Esophagus squamous epithelium (tissue), 5 donors: ENCODE data around the gene SLC25A51. TPM values are rescaled to one million over a fixed set of nuclear protein-coding genes. Genes with fewer than 3 reads are reported as not detected.

Source experiments
- DNase-seq: peaks from one replicate; lab custom pipeline; 2025; lab: John Stamatoyannopoulos, UW
- H3K27ac ChIP-seq, 4 donors: fragments of 200-600 bp; sonication (generic); one replicate each; pipeline ENCODE4 v1.5.1; 2016 to 2019; ENCODE audit warnings: mild to moderate bottlenecking in 1 of 4
- H3K27me3 ChIP-seq, 4 donors: fragments of 200-600 bp; sonication (generic); 1 replicate in 3 of 4; 2 replicates in 1 of 4; pipeline versions ENCODE4 v1.5.1 to v1.6.0; 2017 to 2021; ENCODE audit warnings: antibody characterized with exemption in 1 of 4
- H3K36me3 ChIP-seq, 3 donors: fragments of 200-600 bp; sonication (generic); one replicate each; pipeline ENCODE4 v1.5.1; 2016 to 2019
- H3K4me1 ChIP-seq, 3 donors: fragments of 200-600 bp; sonication (generic); one replicate each; pipeline ENCODE4 v1.5.1; 2017 to 2019
- H3K4me3 ChIP-seq, 4 donors: fragments of 200-600 bp; sonication (generic); 1 replicate in 3 of 4; 2 replicates in 1 of 4; pipeline ENCODE4 v1.5.1; 2016 to 2019; ENCODE audit warnings: mild to moderate bottlenecking in 2 of 4, moderate library complexity in 1 of 4
- H3K9me3 ChIP-seq, 3 donors: fragments of 200-600 bp; sonication (generic); one replicate each; pipeline ENCODE4 v1.5.1; 2016 to 2019
- CTCF ChIP-seq, 6 experiments: fragments of 450-650 bp in 4 of 6; fragments of 200-600 bp in 2 of 6; sonication (generic) in 2 of 6; IDR thresholded peaks; one replicate each; pipeline ENCODE4 v1.5.1; 2016 to 2019; ENCODE audit warnings: antibody characterized with exemption in 6 of 6, mild to moderate bottlenecking in 4 of 6, moderate library complexity in 4 of 6
- POLR2A ChIP-seq, 4 donors: fragments of 450-650 bp; IDR thresholded peaks; one replicate each; pipeline ENCODE4 v1.6.1; 2017; ENCODE audit warnings: antibody characterized with exemption in 4 of 4, mild to moderate bottlenecking in 4 of 4, moderate library complexity in 3 of 4
- WGBS, 2 donors: methylation state at CpG; one replicate each; pipeline ENCODE4 v1.1.5; 2018; 5-methylcytosine and 5-hydroxymethylcytosine counted together
- intact Hi-C: fragments of 100-400 bp; cut with DNase I; formaldehyde crosslinking; loops from one replicate; pipeline ENCODE4 v1.15.0; 2022
- total RNA-seq, 4 donors: library from RNA; depleted of rRNA; stranded (reverse); fragments of >200 nt; gene quantifications; one replicate each; pipeline ENCODE4 v1.1.0, GENCODE V29; 2016
- donor health status: DM: yes; HTN: yes; CAD: no.

SLC25A51 gene
- total RNA-seq, 4 donors from 2014 or later = 18.2 to 30.3 (median 20.3) TPM

GRCh38 chr9:37917801-37918664 is 14.1 kb upstream of the SLC25A51 start:
- H3K36me3 ChIP-seq = peaks cover 0 to 47% (median 0%) of the 10 kb centered on the region in 3 donors
- no peak for DNase-seq
- H3K27ac ChIP-seq = peak overlapping the region; percentile 24 to 80 (median 56)
- H3K4me3 ChIP-seq = no peak overlapping the region
- no peaks in the 10 kb centered on the region for H3K27me3 ChIP-seq
- no peaks in the 10 kb centered on the region for H3K9me3 ChIP-seq
- peaks cover 14 to 87% (median 24%) of the 10 kb centered on the region in 3 donors for H3K4me1 ChIP-seq
- intact Hi-C loops = loop anchor here (5.0 kb wide), 2 partner anchors 159 to 444 kb away; no protein-coding TSS in a partner anchor
- 67 to 81% methylated on average over 6 to 13 of the region's 21 CpGs for WGBS, 2 donors
- TF ChIP-seq POLR2A (IDR thresholded peaks at IDR 0.05) (no peak), CTCF (IDR thresholded peaks at IDR 0.05) (no peak)

GRCh38 chr9:37917313-37917731 is 13.4 kb upstream of the SLC25A51 start:
- Histone ChIP-seq H3K27ac (peak overlapping the region; percentile 24 to 80 (median 56)), H3K4me3 (no peak overlapping the region), H3K9me3 (no peaks in the 10 kb centered on the region), H3K4me1 (peaks cover 7 to 79% (median 17%) of the 10 kb centered on the region in 3 donors), H3K36me3 (peaks cover 0 to 47% (median 0%) of the 10 kb centered on the region in 3 donors), H3K27me3 (no peaks in the 10 kb centered on the region)
- TF ChIP-seq CTCF (IDR thresholded peaks at IDR 0.05) (no peak), POLR2A (IDR thresholded peaks at IDR 0.05) (no peak)
- intact Hi-C loops = loop anchor here (5.0 kb wide), 2 partner anchors 160 to 445 kb away; no protein-coding TSS in a partner anchor
- WGBS, 2 donors = 38 to 63% methylated on average over 2 to 7 of the region's 8 CpGs
- no peak for DNase-seq

GRCh38 chr9:37916471-37917312 is 12.8 kb upstream of the SLC25A51 start:
- Histone ChIP-seq H3K4me1 (peaks cover 2 to 73% (median 15%) of the 10 kb centered on the region in 3 donors), H3K27ac (peak overlapping the region; percentile 24 to 80 (median 56)), H3K36me3 (peaks cover 0 to 47% (median 0%) of the 10 kb centered on the region in 3 donors), H3K9me3 (no peaks in the 10 kb centered on the region), H3K4me3 (no peak overlapping the region), H3K27me3 (no peaks in the 10 kb centered on the region)
- intact Hi-C loops = loop anchor here (5.0 kb wide), 2 partner anchors 161 to 446 kb away; no protein-coding TSS in a partner anchor
- TF ChIP-seq CTCF (IDR thresholded peaks at IDR 0.05) = no peak
- TF ChIP-seq POLR2A (IDR thresholded peaks at IDR 0.05) = no peak
- no peak for DNase-seq
- 40 to 59% methylated on average over 6 to 10 of the region's 18 CpGs for WGBS, 2 donors

- intact Hi-C loops = loop anchor here (5.0 kb wide), 2 partner anchors 161 to 446 kb away; no protein-coding TSS in a partner anchor
- H3K36me3 ChIP-seq = peaks cover 0 to 47% (median 0%) of the 10 kb centered on the region in 3 donors
- TF ChIP-seq POLR2A (IDR thresholded peaks at IDR 0.05) (no peak), CTCF (IDR thresholded peaks at IDR 0.05) (no peak)
- H3K4me1 ChIP-seq = peaks cover 0 to 66% (median 13%) of the 10 kb centered on the region in 3 donors
- no peaks in the 10 kb centered on the region for H3K27me3 ChIP-seq
- H3K9me3 ChIP-seq = no peaks in the 10 kb centered on the region
- H3K27ac ChIP-seq = peak overlapping the region in 3 of 4 donors; percentile 36 to 76 (median 38)
- DNase-seq = no peak
- H3K4me3 ChIP-seq = no peak overlapping the region
- 91 to 96% methylated on average over 5 to 7 of the region's 14 CpGs for WGBS, 2 donors
These were observed 12.1 kb upstream of the SLC25A51 start for GRCh38 chr9:37915911-37916470.
